Measurements from ENCODE around the gene APEX2.

Gene APEX2

GRCh38 chrX:54994099-54994498 lies 6.1 kb upstream of the APEX2 start, which contains the start of gene PFKFB1:
TSS of gene PFKFB1 (minus strand) at chrX:54994188. CDS start at chrX:54994007, 181 bp downstream.
- no peak for TF ChIP-seq CTCF (IDR thresholded peaks at IDR 0.05; ENCODE audit: insufficient read depth, low read length, poor library complexity, severe bottlenecking)
- Histone ChIP-seq H3K4me3 (replicated peaks; ENCODE audit: low read depth, low read length) (no peak within 1 kb of the TSS), H3K27me3 (replicated peaks; ENCODE audit: control insufficient read depth, insufficient read depth, low read length) (no peaks in the 10 kb centered on the region), H3K36me3 (ENCODE audit: control insufficient read depth, insufficient read depth, low read length) (no peaks in the 10 kb centered on the region)
- DNase-seq (ENCODE audit: extremely low read depth, insufficient read length), result no peak

- DNase-seq (ENCODE audit: extremely low read depth, insufficient read length), result no peak
Observed at GRCh38 chrX:54994668-54995351, 5.4 kb upstream of the APEX2 start.

GRCh38 chrX:54995621-54996020 lies 4.5 kb upstream of the APEX2 start:
- DNase-seq (ENCODE audit: extremely low read depth, insufficient read length), result no peak
- H3K27me3 ChIP-seq (replicated peaks; ENCODE audit: control insufficient read depth, insufficient read depth, low read length), result no peaks in the 10 kb centered on the region
- no peak for TF ChIP-seq CTCF (IDR thresholded peaks at IDR 0.05; ENCODE audit: insufficient read depth, low read length, poor library complexity, severe bottlenecking)

More at GRCh38 chrX:54994668-54995351, 5.4 kb upstream of the APEX2 start:
- no peaks in the 10 kb centered on the region for H3K36me3 ChIP-seq (ENCODE audit: control insufficient read depth, insufficient read depth, low read length)
- no peak overlapping the region for H3K4me3 ChIP-seq (replicated peaks; ENCODE audit: low read depth, low read length)
- H3K27me3 ChIP-seq (replicated peaks; ENCODE audit: control insufficient read depth, insufficient read depth, low read length), result no peaks in the 10 kb centered on the region
- TF ChIP-seq CTCF (IDR thresholded peaks at IDR 0.05; ENCODE audit: insufficient read depth, low read length, poor library complexity, severe bottlenecking), result no peak

GRCh38 chrX:55004231-55004630 lies 4.1 kb downstream of the APEX2 start:
- DNase-seq (ENCODE audit: extremely low read depth, insufficient read length), result no peak
- Histone ChIP-seq H3K36me3 (ENCODE audit: control insufficient read depth, insufficient read depth, low read length) (peaks cover 10% of the 10 kb centered on the region), H3K27me3 (replicated peaks; ENCODE audit: control insufficient read depth, insufficient read depth, low read length) (no peaks in the 10 kb centered on the region), H3K4me3 (replicated peaks; ENCODE audit: low read depth, low read length) (no peak overlapping the region)
- TF ChIP-seq CTCF (IDR thresholded peaks at IDR 0.05; ENCODE audit: insufficient read depth, low read length, poor library complexity, severe bottlenecking), result no peak

More at GRCh38 chrX:54995621-54996020, 4.5 kb upstream of the APEX2 start:
- H3K36me3 ChIP-seq (ENCODE audit: control insufficient read depth, insufficient read depth, low read length), result no peaks in the 10 kb centered on the region
- no peak overlapping the region for H3K4me3 ChIP-seq (replicated peaks; ENCODE audit: low read depth, low read length)

- DNase-seq (ENCODE audit: extremely low read depth, insufficient read length), result no peak
- Histone ChIP-seq H3K4me3 (replicated peaks; ENCODE audit: low read depth, low read length) (no peak overlapping the region), H3K36me3 (ENCODE audit: control insufficient read depth, insufficient read depth, low read length) (peaks cover 10% of the 10 kb centered on the region), H3K27me3 (replicated peaks; ENCODE audit: control insufficient read depth, insufficient read depth, low read length) (no peaks in the 10 kb centered on the region)
- no peak for TF ChIP-seq CTCF (IDR thresholded peaks at IDR 0.05; ENCODE audit: insufficient read depth, low read length, poor library complexity, severe bottlenecking)
Observed at GRCh38 chrX:55005256-55005655, 5.1 kb downstream of the APEX2 start.
